NCI-H2196 (cell line): Measurements from ENCODE around the gene FAM200C.

Source experiments
- DNase-seq: peaks from one replicate; lab custom pipeline; 2025; ENCODE audit not compliant: unreplicated experiment; lab: John Stamatoyannopoulos, UW

Gene FAM200C

DNA sequence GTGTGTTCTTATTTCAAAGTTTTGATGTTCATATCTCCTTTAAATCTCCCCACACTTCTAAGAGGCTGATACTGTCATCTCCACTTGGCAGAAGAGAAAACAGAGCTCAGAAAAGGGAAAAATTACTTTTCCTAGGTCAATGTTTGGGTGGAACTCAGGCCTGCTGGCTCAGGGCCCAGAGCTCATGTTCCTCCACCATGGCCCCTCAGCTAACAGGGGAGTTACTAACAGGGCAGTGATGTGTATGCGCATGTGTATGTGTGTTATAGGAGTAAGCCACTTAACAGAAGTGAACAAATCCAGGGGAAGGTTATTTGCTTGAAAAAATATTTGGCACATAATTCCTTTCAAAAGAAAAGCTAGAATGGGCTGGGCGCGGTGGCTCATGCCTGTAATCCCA lies 32.0 kb downstream of the FAM200C start:
- no peak for DNase-seq

DNA sequence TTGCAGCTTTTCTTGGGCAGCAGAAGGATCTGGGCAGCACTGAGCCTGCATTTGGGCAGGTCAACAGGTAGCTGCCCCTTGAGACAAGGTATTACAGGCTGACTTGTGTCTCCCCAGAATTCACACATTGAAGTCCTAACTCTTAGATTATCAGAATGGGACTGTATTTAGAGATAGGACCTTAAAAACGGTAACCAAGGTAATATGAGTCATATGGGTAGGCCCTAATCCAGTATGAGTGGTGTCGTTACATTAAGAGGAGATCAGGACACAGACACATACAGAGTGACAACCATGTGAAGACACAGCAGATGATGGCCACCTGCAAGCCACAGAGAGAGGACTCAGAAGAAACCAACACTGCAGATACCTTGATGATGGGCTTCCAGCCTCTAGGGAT lies 32.6 kb downstream of the FAM200C start:
- DNase-seq, result no peak

- DNase-seq, result no peak
These were observed 33.6 kb downstream of the FAM200C start for GRCh38 chr5:160366230-160366629.

DNA sequence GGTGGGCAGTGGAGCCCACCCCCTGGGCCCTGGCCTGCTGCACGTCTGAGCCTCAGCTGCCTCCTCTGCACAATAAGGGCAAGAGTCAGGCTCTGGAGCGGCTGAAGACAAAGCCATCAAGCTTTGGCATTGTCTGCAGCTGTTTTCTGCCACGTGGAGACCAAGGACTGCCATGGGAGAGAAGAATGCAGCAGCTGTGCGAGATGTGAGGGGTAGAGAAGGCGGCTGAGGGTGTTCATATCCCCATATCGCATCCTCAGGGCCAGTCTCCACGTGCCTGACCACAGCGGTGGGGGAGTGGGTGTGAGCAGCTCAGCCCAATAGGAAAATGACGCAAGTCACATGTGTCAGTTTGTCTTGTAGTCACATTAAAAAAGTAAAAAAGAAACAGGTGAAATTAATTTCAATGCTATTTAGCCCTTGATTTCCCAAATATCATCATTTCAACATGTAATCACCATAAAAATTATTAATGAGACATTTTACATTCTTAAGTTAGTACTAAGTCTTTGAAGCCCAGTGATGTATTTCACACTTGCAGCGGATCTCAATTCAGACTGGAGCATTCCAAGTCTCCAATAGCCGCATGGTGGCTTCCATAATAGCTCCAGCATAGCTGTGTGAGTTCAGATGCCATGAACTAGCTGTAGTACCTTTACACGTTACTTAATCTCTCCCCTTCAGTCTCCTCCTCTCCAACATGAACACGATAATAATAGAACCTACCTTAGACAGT lies 36.0 kb downstream of the FAM200C start:
- no peak for DNase-seq

- DNase-seq, result no peak
These were observed 36.6 kb downstream of the FAM200C start for GRCh38 chr5:160363211-160363610.

- no peak for DNase-seq
These were observed 38.1 kb downstream of the FAM200C start for GRCh38 chr5:160361624-160362228.

GRCh38 chr5:160360310-160360709 lies 39.5 kb downstream of the FAM200C start:
- no peak for DNase-seq

GRCh38 chr5:160359816-160360215 lies 40.0 kb downstream of the FAM200C start:
- DNase-seq, result no peak

DNA sequence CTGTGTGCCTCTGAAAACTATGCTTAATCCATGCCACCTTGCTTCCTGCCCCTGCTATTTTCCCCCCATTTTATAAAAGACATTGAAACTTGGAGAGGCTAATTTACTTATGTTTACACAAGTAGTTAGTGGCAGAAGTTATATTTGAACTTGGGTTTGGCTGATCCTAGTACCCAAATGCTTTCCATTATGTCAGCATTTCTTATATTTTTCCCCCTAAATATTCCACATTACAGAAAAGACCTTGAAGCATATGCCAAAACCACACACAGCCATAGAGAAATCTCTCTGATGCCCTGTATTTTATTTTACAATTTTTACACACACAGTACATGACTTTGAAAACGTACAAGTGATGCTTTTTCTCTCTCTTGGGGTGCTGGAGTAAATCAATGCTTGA lies 40.6 kb downstream of the FAM200C start:
- DNase-seq, result no peak

- no peak for DNase-seq
These were observed 41.9 kb downstream of the FAM200C start for GRCh38 chr5:160357861-160358411.

DNA sequence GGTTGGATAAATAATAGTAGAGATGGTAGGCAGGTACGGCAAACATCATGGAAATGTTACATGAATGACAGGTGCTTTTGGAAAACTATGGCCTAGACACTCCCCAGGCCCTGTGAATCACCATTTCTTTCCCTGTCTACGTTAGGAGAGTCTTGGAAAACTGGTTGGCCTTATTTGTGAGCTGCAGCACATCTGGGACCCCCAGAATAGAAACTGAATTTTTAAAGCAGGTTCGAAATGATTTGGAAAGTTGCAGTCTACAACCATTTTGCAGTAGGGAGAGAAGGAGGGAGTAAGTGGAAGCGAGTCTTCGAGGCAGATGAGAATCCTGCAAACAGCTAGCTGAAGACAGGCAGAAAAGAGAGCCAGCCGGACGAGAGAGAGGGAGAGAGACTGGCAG lies 42.5 kb downstream of the FAM200C start:
- no peak for DNase-seq

DNA sequence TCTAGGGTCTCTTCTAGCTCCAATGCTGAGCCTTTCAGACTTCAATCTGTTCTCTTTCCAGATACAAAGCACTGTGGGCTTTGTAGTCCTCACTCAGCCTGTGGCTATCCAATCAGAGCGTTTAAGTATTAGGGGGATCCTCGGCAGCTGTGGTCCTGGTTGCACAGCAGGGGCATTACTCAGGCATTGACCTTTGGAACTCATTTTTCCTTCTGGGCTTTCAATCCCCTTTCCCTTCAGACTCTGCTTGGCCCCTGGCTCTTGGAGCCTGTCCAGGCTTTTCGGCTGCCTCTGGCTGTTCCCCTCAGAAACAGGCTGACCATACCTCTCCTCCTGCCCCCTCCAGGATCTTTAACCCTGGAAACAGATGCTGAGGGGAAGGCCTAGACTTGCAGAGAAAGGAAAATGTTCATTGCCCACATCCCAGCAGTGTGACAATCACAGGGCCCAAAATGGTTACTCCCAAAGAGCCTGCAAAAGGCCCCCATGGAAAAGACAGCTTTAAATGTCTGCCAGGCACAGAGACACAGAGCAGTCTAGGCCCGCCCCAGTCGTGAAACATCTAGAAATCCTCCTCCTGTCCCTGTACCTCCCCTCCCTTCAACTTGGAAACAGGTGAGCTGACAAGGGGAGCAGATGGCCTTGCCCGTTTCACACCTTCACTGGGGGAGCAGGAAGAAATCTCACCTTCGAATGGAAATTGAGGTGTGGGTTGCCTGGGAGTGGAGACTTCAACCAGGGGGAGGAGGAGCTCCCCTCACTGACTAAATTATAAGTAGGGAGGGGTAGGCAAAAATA lies 43.1 kb downstream of the FAM200C start:
- no peak for DNase-seq

GRCh38 chr5:160354666-160355065 lies 45.2 kb downstream of the FAM200C start:
- DNase-seq, result no peak

DNA sequence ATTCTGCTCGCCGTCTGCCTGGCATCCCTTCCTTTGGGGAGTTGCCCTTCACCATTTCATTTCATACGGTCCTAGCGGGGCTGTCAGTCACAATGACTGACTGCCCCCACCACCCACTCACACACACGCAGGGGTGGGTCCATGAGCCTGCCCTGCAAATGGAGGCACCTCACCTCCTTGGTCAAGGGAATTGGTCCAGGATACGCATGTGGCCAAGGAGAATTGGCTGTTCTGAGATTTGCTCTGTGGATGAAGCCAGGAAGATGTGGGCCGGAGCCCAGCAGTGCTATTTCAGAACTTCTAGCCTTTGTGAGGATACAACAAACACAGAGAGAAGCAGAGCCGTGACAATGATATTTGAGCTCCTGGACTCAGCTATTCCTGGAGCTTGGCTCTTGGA lies 46.5 kb downstream of the FAM200C start:
- no peak for DNase-seq

DNA sequence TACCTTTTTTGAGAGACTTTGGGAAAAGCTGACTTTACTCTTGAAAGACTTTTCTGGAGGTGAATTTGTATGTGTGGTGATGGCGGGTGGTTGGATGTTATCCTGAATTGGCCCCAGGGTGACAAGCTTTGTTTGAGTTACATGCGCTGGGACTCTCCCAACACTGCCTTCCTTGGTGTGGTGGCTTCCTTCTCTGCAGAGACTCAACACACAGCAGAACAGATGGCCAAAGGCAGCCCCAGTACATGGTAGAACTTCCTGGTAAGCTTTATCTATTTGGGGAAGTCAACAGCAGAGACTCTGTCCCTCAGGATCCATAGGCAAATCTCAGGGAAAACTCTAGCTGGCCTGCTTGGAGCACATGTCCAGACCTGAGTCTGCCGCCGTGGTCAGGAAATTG lies 47.5 kb downstream of the FAM200C start:
- DNase-seq, result no peak

DNA sequence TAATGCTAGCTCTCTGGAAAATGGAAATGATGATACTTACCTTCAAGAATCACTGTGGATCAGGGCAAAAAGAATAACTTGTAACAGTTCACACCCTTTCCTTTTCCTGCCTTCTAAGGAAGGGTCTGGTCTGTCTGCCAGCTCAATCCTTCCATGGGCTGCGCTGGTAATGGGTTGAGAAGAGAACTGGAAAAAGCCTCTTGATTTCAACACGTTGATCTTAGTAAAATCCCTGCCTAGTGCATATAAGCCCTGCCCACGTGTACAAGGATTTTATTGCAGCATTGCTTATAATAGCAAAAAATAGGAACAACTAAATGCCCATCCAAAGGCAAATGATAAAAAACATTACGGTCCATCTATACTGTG lies 49.9 kb downstream of the FAM200C start:
- DNase-seq, result no peak

DNA sequence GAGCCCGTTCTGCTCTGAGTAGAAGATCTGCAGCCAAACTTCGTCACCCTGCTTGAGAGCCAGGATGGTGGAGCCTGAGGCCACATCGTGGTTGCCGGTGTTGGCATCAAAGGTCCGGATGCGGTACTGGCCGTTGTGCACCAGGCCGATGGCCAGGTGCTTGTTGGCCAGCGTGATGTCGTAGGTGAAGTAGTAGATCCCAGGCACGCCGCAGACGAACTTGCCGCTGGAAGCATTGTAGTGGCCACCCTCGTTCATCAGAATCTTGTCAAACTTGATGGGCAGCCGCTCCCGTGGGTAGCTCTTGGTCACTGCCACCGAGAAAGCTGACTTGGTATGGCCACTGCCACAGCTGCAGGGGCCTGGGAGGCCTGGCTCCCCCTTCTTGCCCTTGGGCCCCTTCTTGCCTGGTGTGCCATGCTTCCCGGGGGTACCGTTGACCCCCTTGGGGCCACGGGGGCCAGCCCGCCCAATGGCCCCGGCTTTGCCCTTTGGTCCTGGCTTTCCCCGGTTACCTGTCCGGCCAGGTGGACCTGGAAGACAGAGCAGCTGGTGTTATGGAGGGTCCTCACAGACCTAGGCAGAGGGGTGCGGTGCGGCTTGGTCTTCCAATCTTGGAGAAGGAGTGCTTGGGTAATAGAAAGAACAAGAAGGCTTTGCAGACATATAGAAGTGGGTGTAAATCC lies 50.5 kb downstream of the FAM200C start:
- DNase-seq, result no peak

DNA sequence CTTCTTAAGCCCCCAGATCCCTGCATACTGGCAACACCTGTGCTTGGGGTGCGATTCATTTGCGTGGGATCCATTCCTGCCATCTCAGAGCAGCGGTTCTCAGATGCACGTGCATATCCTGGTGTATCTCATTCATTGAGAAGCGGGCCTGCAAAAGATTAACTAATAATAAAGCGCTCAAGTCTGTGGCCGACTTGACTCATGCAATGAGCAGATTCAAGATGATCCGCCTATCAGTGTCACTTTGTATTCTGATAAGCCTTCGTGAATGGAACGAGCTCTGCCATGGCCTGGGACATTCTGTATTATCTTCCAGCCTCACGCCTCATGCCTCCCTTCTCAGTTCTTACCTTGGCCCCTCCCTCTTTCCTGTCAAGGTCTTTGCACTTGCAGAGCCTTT lies 51.8 kb downstream of the FAM200C start:
- no peak for DNase-seq

GRCh38 chr5:160347448-160347847 lies 52.4 kb downstream of the FAM200C start:
- DNase-seq, result no peak
